Measurements from ENCODE around the gene TBX5. TPM values are rescaled to one million over a fixed set of nuclear protein-coding genes. Genes with fewer than 3 reads are reported as not detected.

Gene TBX5
- total RNA-seq, 1 donor from 2014 or later = not detected

GRCh38 chr12:114411071-114411837 is 5.3 kb upstream of the TBX5 start:
- DNase-seq (ENCODE audit: low read depth, low spot score) = no peak
- Mint-ChIP-seq H3K9me3 (no peaks in the 10 kb centered on the region), H3K4me3 (no peak overlapping the region), H3K36me3 (ENCODE audit: low read depth) (no peaks in the 10 kb centered on the region), H3K27me3 (ENCODE audit: low read depth) (peaks cover 99% of the 10 kb centered on the region), H3K27ac (ENCODE audit: unreplicated experiment) (no peak overlapping the region), H3K4me1 (no peaks in the 10 kb centered on the region)
- no peak for TF ChIP-seq CTCF (conservative IDR thresholded peaks at IDR 0.05)

GRCh38 chr12:114409852-114410600 is 4.1 kb upstream of the TBX5 start:
- no peak overlapping the region for H3K4me3 Mint-ChIP-seq
- no peaks in the 10 kb centered on the region for H3K4me1 Mint-ChIP-seq
- no peak for DNase-seq (ENCODE audit: low read depth, low spot score)

GRCh38 chr12:114408886-114409851 is 3.2 kb upstream of the TBX5 start:
- H3K36me3 Mint-ChIP-seq (ENCODE audit: low read depth) = no peaks in the 10 kb centered on the region
- DNase-seq (ENCODE audit: low read depth, low spot score) = no peak
- TF ChIP-seq CTCF (conservative IDR thresholded peaks at IDR 0.05) = no peak
- no peak overlapping the region for H3K4me3 Mint-ChIP-seq
- no peak overlapping the region for H3K27ac Mint-ChIP-seq (ENCODE audit: unreplicated experiment)
- no peaks in the 10 kb centered on the region for H3K4me1 Mint-ChIP-seq
- no peaks in the 10 kb centered on the region for H3K9me3 Mint-ChIP-seq
- peaks cover 99% of the 10 kb centered on the region for H3K27me3 Mint-ChIP-seq (ENCODE audit: low read depth)

More at GRCh38 chr12:114409852-114410600, 4.1 kb upstream of the TBX5 start:
- TF ChIP-seq CTCF (conservative IDR thresholded peaks at IDR 0.05) = no peak
- H3K27ac Mint-ChIP-seq (ENCODE audit: unreplicated experiment) = no peak overlapping the region
- no peaks in the 10 kb centered on the region for H3K9me3 Mint-ChIP-seq
- no peaks in the 10 kb centered on the region for H3K36me3 Mint-ChIP-seq (ENCODE audit: low read depth)
- H3K27me3 Mint-ChIP-seq (ENCODE audit: low read depth) = peaks cover 99% of the 10 kb centered on the region

GRCh38 chr12:114408471-114408885 is 2.5 kb upstream of the TBX5 start:
- Mint-ChIP-seq H3K27ac (ENCODE audit: unreplicated experiment) (no peak overlapping the region), H3K36me3 (ENCODE audit: low read depth) (no peaks in the 10 kb centered on the region), H3K27me3 (ENCODE audit: low read depth) (peaks cover 100% of the 10 kb centered on the region), H3K4me3 (no peak overlapping the region), H3K9me3 (no peaks in the 10 kb centered on the region), H3K4me1 (no peaks in the 10 kb centered on the region)
- DNase-seq (ENCODE audit: low read depth, low spot score) = no peak
- TF ChIP-seq CTCF (conservative IDR thresholded peaks at IDR 0.05) = no peak

GRCh38 chr12:114407842-114408411 is 2.0 kb upstream of the TBX5 start:
- H3K9me3 Mint-ChIP-seq = no peaks in the 10 kb centered on the region
- H3K27me3 Mint-ChIP-seq (ENCODE audit: low read depth) = peaks cover 100% of the 10 kb centered on the region
- no peaks in the 10 kb centered on the region for H3K4me1 Mint-ChIP-seq
- no peaks in the 10 kb centered on the region for H3K36me3 Mint-ChIP-seq (ENCODE audit: low read depth)
- no peak for DNase-seq (ENCODE audit: low read depth, low spot score)
- no peak overlapping the region for H3K4me3 Mint-ChIP-seq
- no peak for TF ChIP-seq CTCF (conservative IDR thresholded peaks at IDR 0.05)
- no peak overlapping the region for H3K27ac Mint-ChIP-seq (ENCODE audit: unreplicated experiment)

Data from neural crest cell (in vitro differentiated cells).